Subcutaneous adipose tissue (tissue), 4 donors: ENCODE data around the gene TOX4. TPM values are rescaled to one million over a fixed set of nuclear protein-coding genes. Genes with fewer than 3 reads are reported as not detected.

Experiments
- CTCF ChIP-seq: fragments of 450-650 bp; IDR thresholded peaks from one replicate; pipeline ENCODE4 v1.5.1; 2016; ENCODE audit warnings: low read depth, mild to moderate bottlenecking, control low read depth, antibody characterized with exemption, moderate library complexity
- total RNA-seq, 4 donors: library from RNA; depleted of rRNA; stranded (reverse); fragments of >200 nt; gene quantifications; one replicate each; pipeline ENCODE4 v1.1.0, GENCODE V29; 2016

The TOX4 gene
- total RNA-seq, 4 donors from 2014 or later: 46.4 to 57.6 (median 49.2) TPM

- no peak for TF ChIP-seq CTCF
These were observed 18.1 kb downstream of the TOX4 start for GRCh38 chr14:21494902-21495762.

- TF ChIP-seq CTCF: no peak
These were observed 19.5 kb downstream of the TOX4 start for GRCh38 chr14:21496453-21496852.

- TF ChIP-seq CTCF: no peak
These were observed 21.8 kb downstream of the TOX4 start for GRCh38 chr14:21498540-21499526.

- TF ChIP-seq CTCF: no peak
These were observed 24.6 kb downstream of the TOX4 start for GRCh38 chr14:21501568-21501967.

GRCh38 chr14:21503376-21503775 is 26.4 kb downstream of the TOX4 start:
- TF ChIP-seq CTCF: no peak

- no peak for TF ChIP-seq CTCF
These were observed 28.1 kb downstream of the TOX4 start for GRCh38 chr14:21505012-21505553.

GRCh38 chr14:21506557-21506956 is 29.6 kb downstream of the TOX4 start:
- no peak for TF ChIP-seq CTCF
